Stimulated activated CD4-positive, alpha-beta T cell treated with anti-CD3 and anti-CD28 coated beads, Interleukin-15, amount 100 ng/mL, for 1 hour (primary cell): Measurements from ENCODE around the gene DHDH.

ENCODE experiments used
- DNase-seq, 2 donors: peaks; one replicate each; pipeline ENCODE4 v3.0.0-alpha.2; 2020; ENCODE audit warnings: low read depth in 1 of 2, low spot score in 1 of 2

Gene DHDH

DNA sequence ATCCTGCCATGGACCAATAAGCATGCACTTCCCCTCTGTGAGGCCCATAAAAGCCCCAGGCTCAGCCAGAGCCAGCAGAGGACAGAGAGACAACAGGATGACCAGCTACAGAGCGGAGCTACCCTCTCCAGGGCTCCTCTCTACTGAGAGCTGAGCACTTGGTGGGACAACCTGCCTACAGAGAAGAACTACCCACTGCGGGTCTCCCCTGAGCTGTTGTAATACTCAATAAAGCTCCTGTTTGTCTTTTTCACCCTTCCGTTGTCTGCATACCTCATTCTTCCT is 13.7 kb downstream of the DHDH start:
- no peak for DNase-seq

DNA sequence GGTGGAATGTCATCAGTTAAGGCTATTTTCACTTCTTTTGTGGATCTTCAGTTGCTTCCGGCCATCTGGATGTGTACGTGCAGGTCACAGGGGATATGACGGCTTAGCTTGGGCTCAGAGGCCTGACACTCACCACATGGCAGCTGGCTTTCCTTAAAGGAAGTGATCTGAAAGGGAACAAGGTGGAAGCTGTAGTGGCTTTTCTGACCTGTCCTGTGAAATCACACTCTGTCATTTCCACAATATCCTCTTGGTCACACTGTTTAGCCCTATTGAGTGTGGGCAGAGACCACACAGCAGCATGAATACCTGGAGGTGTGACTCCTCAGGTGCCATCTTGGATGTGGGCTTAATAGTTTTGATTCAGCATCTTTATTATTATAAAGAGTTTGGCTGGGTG is 16.7 kb downstream of the DHDH start:
- DNase-seq, result no peak

DNA sequence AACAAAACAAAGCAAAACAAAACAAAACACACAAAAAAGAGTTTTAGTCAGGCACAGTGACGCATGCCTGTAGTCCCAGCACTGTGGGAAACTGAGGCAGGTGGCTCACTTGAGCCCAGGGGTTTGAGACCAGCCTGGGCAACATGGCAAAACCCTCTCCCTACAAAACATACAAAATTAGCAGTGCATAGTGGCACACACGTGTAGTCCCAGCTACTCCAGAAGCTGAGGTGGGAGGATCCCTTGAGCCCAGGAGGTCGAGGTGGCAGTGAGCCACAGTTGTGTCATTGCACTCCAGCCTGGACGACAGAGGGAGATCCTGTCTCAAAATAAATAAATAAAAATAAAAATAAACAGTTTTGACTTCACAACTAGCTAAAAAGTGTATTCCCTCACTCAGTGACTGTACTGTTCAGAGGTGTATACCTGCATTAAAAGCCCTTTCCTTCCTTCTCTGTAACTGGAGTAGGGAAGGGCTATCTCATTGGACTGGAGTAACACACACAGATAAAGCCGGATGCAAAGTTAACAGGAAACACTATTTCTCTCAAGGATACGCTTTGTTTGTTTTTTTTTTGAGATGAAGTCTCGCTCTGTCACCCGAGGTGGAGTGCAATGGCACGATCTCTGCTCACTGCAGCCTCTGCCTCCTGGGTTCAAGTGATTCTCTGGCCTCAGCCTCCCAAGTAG is 17.5 kb downstream of the DHDH start:
- DNase-seq, result no peak

DNA sequence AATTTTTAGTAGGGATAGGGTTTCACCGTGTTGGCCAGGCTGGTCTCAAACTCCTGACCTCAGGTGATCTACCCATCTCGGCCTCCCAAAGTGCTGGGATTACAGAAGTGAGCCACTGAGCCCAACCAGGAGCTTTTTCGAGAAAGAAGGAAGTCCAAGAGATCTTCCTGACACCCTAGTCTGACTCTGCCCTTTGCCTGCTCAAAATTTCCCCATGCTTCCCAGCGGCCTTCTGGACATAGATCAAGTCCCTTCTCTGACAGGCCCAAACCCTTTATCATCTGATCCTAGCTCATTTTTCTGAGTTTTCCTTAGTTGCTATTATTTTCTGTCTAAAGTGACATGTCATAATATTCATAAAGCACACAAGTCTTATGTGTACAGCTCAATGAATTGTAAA is 19.6 kb downstream of the DHDH start:
- DNase-seq, result no peak

DNA sequence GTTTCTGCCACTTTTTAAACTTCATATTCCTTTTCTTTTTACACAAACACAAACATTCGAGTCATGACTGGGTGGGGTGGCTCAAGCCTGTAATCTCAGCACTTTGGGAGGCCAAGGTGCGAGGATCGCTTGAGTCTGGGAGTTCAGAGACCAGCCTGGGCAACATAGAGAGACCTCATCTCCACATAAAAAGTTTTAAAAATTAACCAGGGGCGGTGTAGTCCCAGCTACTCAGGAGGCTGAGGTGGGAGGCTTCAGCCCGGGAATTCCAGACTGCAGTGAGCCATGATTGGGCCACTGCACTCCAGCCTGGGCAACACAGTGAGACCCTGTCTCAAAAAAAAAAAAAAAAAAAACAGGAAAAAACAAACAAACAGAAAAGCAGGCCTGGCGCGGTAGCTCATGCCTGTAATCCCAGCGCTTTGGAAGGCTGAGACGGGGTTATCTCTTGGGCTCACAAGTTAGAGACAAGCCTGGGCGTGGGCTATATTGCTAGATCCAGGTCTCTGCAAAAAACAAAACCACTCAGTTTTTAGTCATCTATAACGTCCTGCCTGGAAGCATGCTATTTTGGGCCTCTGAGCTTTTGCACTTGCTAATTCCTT is 20.6 kb downstream of the DHDH start:
- no peak for DNase-seq

DNA sequence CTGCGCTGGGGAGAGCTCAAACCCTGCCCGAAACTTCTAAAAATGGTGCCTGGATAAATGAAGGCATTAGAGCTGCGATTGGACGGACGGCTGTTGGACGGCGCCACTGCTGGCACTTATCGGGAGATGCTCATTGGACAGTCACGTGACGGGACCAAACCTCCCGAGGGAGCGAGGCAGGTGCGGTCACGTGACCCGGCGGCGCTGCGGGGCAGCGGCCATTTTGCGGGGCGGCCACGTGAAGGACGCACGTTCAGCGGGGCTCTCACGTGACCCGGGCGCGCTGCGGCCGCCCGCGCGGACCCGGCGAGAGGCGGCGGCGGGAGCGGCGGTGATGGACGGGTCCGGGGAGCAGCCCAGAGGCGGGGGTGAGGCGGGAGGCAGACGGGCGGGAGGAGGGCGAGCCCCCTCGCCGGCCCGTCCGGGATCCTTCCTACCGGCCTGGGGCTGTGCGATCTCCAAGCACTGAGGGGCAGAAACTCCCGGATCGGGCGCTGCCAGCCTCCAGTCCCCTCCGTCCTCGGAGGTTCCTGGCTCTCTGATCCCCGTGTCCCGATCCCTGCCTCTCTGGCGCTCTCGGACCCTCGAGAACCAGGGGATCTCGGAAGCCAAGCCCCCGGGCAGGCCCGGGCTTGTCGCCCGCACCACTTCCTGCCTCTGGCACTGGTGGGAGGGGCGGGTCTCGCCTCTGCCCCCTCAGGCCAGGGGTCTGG is 21.3 kb downstream of the DHDH start, which contains the start of gene BAX:
TSS of gene BAX (plus strand) at position 281 of the 713 bp plus-strand sequence. CDS start at position 335, 54 bp downstream.
- peak; percentile 66 to 91 for DNase-seq

DNA sequence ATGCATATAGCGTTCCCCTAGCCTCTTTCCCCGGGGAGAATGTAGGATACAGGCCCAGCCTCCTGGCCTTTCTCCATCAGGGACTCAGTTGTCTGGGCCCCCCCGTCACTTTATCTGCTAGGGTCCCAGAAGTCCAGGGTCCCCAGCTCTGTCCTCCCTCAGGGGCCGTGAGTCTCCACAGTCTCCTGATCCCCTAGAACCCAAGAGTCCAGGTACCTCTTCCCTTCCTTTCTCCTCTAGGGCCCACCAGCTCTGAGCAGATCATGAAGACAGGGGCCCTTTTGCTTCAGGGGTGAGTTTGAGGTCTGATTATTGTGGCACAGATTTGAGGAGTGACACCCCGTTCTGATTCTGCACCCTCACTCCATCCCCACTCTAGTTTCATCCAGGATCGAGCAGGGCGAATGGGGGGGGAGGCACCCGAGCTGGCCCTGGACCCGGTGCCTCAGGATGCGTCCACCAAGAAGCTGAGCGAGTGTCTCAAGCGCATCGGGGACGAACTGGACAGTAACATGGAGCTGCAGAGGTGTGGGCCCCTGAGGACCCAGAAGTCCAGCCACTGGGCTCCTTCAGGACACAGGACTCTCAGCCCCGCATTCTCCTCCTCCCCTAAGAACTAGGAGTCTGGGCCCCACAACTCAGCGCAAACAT is 21.9 kb downstream of the DHDH start:
- no peak for DNase-seq

DNA sequence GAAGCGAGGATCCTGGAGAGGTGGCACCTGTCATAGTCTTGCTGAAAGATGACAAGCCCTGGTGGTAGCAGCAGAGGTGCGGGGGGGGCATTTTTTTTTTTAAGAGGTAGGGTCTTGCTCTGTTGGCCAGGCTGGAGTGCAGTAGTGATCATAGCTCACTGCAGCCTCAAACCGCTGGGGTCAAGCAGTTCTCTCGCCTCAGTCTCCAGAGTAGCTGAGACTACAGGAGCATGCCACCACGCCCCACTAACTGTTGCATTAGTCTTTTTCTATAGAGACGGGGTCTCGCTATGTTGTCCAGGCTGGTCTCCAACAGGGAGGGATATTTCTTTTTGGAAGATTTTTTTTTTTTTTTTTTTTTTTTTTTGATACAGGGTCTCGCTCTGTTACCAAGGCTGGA is 24.5 kb downstream of the DHDH start:
- no peak for DNase-seq

DNA sequence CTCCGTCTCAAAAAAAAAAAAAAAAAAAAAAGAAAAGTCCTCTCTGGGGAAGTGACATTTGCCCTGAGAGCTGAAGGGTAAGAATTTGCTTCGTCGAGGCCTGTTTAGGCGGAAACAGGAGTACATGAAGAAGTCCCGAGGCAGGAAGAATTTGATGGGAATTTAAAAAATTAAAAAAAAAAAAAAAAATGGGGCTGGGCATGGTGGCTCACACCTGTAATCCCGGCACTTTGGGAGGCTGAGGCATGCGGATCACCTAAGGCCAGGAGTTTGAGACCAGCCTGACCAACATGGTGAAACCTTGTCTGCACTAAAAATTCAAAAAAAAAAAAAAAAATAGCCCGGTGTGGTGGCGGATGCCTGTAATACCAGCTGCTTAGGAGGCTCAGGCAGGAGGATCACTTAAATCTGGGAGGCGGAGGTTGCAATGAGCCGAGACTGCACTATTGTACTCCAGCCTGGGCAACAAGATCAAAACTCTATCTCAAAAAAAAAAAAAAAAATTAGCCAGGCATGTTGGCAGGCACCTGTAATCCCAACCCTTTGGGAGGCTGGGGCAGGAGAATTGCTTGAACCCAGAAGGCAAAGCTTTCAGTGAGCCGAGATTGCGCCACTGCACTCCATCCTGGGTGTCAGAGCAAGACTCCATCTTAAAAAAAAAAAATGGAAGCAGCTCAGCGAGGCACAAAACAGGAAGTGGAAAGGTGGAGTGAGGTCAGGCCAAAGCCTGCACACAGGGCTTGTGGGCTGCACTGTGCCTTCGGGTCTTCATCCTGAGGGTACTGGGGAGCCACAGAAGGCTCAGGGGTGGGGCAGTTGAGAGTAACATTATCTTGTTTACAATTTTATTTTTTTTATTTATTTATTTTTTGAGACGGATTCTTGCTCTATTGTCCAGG is 26.1 kb downstream of the DHDH start:
- no peak for DNase-seq

DNA sequence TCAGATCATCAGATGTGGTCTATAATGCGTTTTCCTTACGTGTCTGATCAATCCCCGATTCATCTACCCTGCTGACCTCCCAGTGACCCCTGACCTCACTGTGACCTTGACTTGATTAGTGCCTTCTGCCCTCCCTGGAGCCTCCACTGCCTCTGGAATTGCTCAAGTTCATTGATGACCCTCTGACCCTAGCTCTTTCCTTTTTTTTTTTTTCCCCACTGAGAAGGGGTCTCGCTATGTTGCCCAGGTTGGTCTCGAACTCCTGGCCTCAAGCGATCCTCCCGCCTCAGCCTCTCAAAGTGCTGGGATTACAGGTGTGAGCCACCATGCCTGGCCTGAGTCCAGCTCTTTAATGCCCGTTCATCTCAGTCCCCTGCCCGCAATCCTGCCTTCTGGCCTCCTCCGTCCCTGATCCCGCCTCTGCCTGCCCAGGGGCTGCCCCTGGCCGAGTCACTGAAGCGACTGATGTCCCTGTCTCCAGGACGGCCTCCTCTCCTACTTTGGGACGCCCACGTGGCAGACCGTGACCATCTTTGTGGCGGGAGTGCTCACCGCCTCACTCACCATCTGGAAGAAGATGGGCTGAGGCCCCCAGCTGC is 27.7 kb downstream of the DHDH start:
- DNase-seq, result no peak

DNA sequence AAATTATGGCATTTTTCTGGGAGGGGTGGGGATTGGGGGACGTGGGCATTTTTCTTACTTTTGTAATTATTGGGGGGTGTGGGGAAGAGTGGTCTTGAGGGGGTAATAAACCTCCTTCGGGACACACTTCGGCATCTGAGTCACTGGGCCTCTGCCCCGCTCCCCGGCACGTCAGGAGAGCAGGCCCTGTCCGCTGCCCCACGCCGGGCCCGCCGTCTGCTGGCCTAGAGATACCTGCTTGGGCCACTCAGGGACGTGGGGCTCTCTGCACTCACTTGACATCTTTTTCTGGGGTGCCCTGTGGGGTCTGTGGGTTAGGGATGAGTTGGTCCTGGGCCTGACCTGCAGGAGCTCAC is 28.2 kb downstream of the DHDH start:
- no peak for DNase-seq

DNA sequence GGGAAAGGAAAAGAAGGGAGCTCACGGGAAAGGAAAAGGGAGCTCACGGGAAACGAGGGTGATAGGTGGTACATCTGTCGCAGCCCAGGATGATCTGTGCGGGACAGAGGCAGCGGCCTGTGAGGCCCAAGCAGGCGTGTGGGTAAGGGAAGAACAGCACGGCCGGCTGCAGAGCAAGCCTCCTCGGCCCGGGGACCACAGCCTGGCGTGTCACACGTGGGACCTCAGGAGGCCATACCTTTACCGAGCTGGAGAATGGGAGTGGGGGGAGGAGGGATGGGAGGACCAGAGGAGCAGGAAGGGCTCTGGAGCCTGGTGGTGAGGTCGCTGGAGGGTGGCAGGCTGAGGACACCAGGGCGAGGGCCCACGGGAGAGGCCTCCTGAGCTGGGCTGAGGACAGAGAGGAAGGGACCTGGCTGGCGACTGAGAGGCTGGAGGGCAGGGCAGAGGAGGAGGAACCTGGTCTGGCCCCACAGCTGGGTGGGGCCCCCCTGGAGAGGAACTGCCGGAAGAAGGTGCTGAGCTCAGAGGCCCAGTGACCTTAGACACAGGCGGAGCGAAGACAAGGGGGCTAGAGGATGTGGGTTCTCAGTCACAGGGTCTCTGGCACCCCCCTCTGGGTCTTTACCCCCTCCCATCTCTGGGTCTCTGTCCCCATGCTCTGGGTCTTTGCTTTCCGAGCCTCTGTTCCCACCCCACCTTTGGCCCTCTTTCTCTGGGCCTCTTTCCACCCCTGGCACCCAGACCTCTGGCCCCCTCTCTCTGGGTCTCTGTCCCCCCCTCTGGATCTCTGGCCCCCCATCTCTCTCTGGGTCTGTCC is 28.7 kb downstream of the DHDH start:
- DNase-seq, result peak in 1 of 2 donors; percentile 33

DNA sequence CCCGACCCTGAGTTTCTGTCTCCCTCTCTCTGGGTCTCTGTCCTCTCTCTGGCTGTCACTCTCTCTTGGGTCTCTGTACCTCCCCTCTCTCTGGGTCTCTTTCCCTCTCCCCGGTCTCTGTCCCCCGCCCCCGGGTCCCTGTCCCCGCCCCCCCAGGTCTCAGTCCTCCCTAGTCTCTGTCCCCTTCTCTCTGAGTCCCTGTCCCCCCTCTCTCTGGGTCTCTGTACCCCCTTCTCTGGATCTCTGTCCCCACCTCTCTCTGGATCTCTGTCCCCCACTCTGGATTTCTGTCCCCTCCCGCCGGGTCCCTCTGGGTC is 29.3 kb downstream of the DHDH start:
- no peak for DNase-seq

DNA sequence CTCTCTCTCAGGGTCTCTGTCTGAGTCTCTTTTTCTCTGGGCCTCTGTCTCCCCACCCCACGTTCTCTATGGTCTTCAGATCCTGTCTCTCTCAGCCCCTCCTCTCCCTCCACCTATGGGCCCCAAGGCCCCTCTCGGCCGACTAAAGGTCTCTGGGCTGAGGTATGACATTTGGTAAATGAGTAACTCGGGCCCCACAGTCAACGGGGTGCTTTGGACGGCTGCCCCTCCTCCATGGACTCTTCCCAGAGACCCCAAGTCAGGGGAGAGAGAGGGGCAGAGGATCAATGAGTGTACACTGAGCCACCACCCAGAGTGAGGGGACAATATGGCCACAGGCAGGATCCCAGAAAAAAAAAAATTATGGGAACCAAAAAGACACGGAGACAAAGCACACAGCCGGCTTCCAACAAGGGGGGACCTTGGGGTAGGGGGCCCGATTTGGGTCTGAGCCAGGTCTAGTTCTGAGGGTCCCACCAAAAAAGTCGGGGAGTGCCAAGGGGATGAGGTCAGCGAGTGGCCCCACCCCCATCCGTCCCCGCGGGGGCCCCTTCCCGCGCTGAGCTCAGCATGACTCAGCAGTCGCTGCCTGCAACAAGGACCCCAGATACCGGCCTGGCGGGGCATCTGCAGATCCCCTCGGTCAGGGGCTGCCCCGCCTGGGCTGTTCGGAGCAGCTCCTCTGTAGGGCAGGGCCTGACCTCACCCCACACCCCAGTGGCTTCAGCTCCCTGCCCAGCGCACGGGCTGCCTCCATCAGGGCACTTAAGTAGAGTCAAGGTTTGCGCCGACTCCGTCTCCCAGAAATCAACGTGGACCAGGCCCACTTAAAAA is 30.1 kb downstream of the DHDH start:
- DNase-seq, result peak in 1 of 2 donors; percentile 50

DNA sequence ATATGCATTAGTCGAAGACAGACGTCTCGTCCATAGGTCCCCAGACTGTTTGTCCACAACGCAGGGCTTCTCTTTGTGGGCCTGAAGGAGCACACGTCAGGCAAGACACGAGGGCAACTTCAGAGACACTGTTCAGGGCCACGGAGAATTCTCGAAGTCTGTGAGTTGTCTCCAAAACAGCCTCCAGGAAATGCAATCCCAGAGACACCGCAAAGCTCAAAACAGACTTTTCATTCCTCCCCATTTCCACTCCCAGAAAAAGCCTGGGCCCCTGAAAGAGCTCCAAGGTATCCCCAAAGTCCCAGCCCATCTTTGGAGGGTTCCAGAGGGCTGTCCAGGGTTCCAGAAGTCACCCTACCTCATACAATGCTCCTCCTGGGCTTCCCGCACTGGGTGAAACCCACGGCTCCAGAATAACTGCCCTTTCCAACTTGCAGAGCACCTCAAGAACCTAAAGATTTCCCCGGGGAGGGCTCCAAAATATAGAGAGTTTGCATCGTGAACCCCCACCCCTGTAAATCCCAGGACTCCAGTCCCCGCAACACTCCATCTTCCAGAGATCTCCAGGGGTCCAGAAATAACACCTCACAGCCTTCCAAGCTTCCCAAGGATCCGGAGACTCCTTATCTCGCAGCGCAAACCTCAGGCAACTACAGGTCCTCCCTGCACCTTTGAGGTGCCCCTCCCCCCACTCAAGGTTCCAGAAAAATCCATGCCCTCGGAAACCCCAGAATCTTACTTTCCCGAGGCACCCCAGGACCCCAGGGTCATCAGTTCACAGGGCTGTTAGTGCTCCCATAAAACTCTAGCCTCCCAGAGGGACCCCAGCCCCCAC is 30.9 kb downstream of the DHDH start:
- DNase-seq, result no peak

DNA sequence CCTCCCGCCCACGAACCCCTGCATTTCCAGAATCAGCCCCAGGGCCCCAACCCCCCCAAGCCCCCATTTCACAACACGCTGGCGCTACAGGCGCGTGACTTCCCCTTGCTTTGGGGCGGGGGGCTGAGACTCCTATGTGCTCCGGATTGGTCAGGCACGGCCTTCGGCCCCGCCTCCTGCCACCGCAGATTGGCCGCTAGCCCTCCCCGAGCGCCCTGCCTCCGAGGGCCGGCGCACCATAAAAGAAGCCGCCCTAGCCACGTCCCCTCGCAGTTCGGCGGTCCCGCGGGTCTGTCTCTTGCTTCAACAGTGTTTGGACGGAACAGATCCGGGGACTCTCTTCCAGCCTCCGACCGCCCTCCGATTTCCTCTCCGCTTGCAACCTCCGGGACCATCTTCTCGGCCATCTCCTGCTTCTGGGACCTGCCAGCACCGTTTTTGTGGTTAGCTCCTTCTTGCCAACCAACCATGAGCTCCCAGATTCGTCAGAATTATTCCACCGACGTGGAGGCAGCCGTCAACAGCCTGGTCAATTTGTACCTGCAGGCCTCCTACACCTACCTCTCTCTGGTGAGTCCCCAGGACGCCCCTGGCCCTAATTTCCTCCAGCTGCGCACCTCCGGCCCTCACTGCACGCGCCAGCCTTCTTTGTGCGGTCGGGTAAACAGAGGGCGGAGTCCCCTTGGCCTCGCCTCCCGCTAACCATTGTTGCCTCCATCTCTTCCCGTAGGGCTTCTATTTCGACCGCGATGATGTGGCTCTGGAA is 31.7 kb downstream of the DHDH start, which contains the start of gene FTL:
TSS of gene FTL (plus strand) at position 270 of the 766 bp plus-strand sequence. CDS start at position 469, 199 bp downstream.
- peak; percentile 79 to 83 for DNase-seq

DNA sequence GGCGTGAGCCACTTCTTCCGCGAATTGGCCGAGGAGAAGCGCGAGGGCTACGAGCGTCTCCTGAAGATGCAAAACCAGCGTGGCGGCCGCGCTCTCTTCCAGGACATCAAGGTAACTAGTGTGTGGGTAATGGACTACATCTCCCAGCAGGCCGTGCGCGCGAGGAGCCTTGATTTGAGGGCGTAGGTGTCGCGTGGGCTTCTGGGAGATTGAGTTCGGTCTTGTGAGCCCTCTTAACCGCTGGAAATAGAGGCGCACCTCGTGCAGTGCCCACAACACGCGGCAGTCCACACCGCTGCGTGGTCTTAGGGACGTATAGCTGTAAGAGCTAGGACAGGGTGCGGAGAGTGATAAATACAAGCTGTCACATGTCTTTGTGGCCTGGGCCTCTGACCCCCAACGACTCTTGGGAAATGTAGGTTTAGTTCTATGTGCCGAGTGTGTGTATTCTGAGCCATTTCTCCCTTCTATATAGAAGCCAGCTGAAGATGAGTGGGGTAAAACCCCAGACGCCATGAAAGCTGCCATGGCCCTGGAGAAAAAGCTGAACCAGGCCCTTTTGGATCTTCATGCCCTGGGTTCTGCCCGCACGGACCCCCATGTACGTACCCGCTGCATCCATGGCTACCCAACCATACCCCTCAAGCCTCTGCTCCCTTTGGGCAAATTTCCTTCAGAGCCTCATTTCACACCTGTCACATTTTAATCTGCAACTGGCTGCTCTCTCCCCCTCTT is 32.5 kb downstream of the DHDH start:
- peak; percentile 72 to 76 for DNase-seq
